Measurements from ENCODE around the gene IMPDH2. TPM values are rescaled to one million over a fixed set of nuclear protein-coding genes. Genes with fewer than 3 reads are reported as not detected.

Gene IMPDH2
- total and polyA plus RNA-seq, 10 of the 15 experiments (the other 5 are each of a cell fraction or from before 2014, with no cell fraction given), result 190 to 424 (median 345) TPM

DNA sequence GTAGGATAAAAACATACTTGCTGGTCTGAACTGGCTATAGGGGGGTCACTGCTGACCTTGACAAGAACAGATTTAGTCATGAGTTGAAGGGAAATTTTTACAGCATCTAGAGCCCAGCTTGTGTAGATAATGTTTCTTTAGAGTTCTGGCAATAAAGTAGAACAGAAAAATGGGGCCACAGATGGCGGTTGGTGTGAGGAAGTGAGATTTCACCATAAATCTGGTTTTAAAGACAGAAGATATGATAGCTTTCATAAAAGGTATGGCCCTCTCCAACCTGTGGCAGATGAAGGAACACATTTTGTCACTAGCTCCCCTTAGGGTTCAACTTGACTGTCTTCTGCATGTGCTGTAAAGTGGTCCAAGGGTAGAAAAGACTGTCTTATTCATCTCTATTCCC is 24.3 kb upstream of the IMPDH2 start:
- ChIA-PET POLR2A (no interaction called here), SMC1A (ENCODE audit: uncharacterized antibody, unreplicated experiment) (interaction anchor here (1.0 kb wide), 1 partner anchor 12 kb away, joined by 3 read pairs; no protein-coding TSS in a partner anchor), RAD21 (ENCODE audit: unreplicated experiment) (interaction anchor here (0.8 kb wide), 1 partner anchor 64 kb away, joined by 4 read pairs; no protein-coding TSS in a partner anchor), CTCF (interaction anchor here (1.0 kb wide), 1 partner anchor 66 kb away, joined by 3 read pairs; no protein-coding TSS in a partner anchor)
- in situ Hi-C loops (cut with MboI) (no loop called here), intact Hi-C loops (cut with micrococcal nuclease; ENCODE audit: unreplicated experiment) (no loop called here)
- Histone ChIP-seq H3K9me3 (replicated peaks; ENCODE audit: control insufficient read depth, insufficient read depth, low read length) (no peaks in the 10 kb centered on the region), H2AFZ (ENCODE audit: control insufficient read depth, low read depth, low read length) (no peak overlapping the region), H4K20me1 (ENCODE audit: control insufficient read depth, insufficient read depth) (no peaks in the 10 kb centered on the region), H3K4me2 (ENCODE audit: control insufficient read depth, insufficient read depth) (no peak overlapping the region), H3K9ac (ENCODE audit: control insufficient read depth, insufficient read depth, low read length) (no peak overlapping the region), H3K36me3 (ENCODE audit: control insufficient read depth in 2 of 2, insufficient read depth in 2 of 2, low read length in 1 of 2) (peaks cover 15 to 24% of the 10 kb centered on the region in 2 experiments), H3K27me3 (replicated peaks in 1 of 2; ENCODE audit: control insufficient read depth in 2 of 2, insufficient read depth in 2 of 2, low read length in 1 of 2) (no peaks in the 10 kb centered on the region), H3K4me3 (no peak overlapping the region), H3K79me2 (ENCODE audit: control insufficient read depth, insufficient read depth, low read length) (no peaks in the 10 kb centered on the region), H3K27ac (ENCODE audit: control insufficient read depth, insufficient read depth) (no peak overlapping the region), H3K4me1 (ENCODE audit: control insufficient read depth, insufficient read depth, low read length) (no peaks in the 10 kb centered on the region)
- ATAC-seq, result no peak
- no peak for FAIRE-seq
- no peak for DNase-seq (ENCODE audit: low read depth, low spot score)
- BruUV-seq (replicated peaks), result TSS peak; percentile 61
- peak; percentile 58; the same call in 1 of the 2 replicates for TF ChIP-seq SPI1 (IDR thresholded peaks at IDR 0.05; ENCODE audit: borderline replicate concordance, insufficient read depth, low read depth, low read length)
- TF ChIP-seq CBX5 (IDR thresholded peaks at IDR 0.05; ENCODE audit: low read depth), result no peak
- WGBS (ENCODE audit: insufficient coverage, insufficient replicate concordance, low lambda C conversion rate, missing lambda C conversion rate), result 89% methylated on average over 1 of the region's 1 CpG

DNA sequence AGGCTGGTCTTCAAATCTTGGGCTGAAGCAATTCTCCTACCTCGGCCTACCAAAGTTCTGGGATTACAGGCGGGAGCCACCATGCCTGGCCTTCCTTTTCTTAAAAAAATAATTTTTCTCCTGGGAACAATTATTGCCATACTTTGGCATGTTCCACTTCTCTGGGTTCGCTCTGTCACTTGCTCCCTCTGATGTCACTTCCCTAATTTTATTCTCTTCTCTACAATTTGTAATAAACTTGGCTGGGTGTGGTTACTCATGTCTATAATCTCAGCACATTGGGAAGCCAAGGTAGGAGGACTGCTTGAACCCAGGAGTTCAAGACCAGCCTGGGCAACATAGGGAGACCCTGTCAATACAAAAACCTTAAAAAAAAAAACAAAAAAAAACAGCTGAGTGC is 6.1 kb upstream of the IMPDH2 start:
- Histone ChIP-seq H3K27ac (ENCODE audit: control insufficient read depth, insufficient read depth) (no peak overlapping the region), H2AFZ (ENCODE audit: control insufficient read depth, low read depth, low read length) (no peak overlapping the region), H3K36me3 (ENCODE audit: control insufficient read depth in 2 of 2, insufficient read depth in 2 of 2, low read length in 1 of 2) (peaks cover 18 to 32% of the 10 kb centered on the region in 2 experiments), H3K27me3 (replicated peaks in 1 of 2; ENCODE audit: control insufficient read depth in 2 of 2, insufficient read depth in 2 of 2, low read length in 1 of 2) (no peaks in the 10 kb centered on the region), H3K4me3 (no peak overlapping the region), H4K20me1 (ENCODE audit: control insufficient read depth, insufficient read depth) (no peaks in the 10 kb centered on the region), H3K79me2 (ENCODE audit: control insufficient read depth, insufficient read depth, low read length) (no peaks in the 10 kb centered on the region), H3K9me3 (replicated peaks; ENCODE audit: control insufficient read depth, insufficient read depth, low read length) (no peaks in the 10 kb centered on the region), H3K4me2 (ENCODE audit: control insufficient read depth, insufficient read depth) (no peak overlapping the region), H3K9ac (ENCODE audit: control insufficient read depth, insufficient read depth, low read length) (no peak overlapping the region), H3K4me1 (ENCODE audit: control insufficient read depth, insufficient read depth, low read length) (no peaks in the 10 kb centered on the region)
- ATAC-seq, result no peak
- no TSS peak for BruUV-seq (replicated peaks)
- ChIA-PET SMC1A (ENCODE audit: uncharacterized antibody, unreplicated experiment) (no interaction called here), CTCF (interaction anchor here (1.1 to 2.0 kb wide), 2 partner anchors 13 to 28 kb away, joined by 3 to 7 read pairs; partner anchors contain the start of genes NDUFAF3 and WDR6), RAD21 (ENCODE audit: unreplicated experiment) (no interaction called here), POLR2A (no interaction called here)
- no peak for TF ChIP-seq ZNF622 (IDR thresholded peaks at IDR 0.05)
- TF ChIP-seq EED (IDR thresholded peaks at IDR 0.05; ENCODE audit: low read depth), result no peak
- no peak for TF ChIP-seq SRF (IDR thresholded peaks at IDR 0.05; ENCODE audit: low read depth in 2 of 2, low read length in 2 of 2)
- no peak for TF ChIP-seq NR2F1 (conservative IDR thresholded peaks at IDR 0.05)
- TF ChIP-seq, protein P1, sequence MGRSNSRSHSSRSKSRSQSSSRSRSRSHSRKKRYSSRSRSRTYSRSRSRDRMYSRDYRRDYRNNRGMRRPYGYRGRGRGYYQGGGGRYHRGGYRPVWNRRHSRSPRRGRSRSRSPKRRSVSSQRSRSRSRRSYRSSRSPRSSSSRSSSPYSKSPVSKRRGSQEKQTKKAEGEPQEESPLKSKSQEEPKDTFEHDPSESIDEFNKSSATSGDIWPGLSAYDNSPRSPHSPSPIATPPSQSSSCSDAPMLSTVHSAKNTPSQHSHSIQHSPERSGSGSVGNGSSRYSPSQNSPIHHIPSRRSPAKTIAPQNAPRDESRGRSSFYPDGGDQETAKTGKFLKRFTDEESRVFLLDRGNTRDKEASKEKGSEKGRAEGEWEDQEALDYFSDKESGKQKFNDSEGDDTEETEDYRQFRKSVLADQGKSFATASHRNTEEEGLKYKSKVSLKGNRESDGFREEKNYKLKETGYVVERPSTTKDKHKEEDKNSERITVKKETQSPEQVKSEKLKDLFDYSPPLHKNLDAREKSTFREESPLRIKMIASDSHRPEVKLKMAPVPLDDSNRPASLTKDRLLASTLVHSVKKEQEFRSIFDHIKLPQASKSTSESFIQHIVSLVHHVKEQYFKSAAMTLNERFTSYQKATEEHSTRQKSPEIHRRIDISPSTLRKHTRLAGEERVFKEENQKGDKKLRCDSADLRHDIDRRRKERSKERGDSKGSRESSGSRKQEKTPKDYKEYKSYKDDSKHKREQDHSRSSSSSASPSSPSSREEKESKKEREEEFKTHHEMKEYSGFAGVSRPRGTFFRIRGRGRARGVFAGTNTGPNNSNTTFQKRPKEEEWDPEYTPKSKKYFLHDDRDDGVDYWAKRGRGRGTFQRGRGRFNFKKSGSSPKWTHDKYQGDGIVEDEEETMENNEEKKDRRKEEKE (IDR thresholded peaks at IDR 0.05), result no peak
- TF ChIP-seq BACH1 (IDR thresholded peaks at IDR 0.05; ENCODE audit: borderline replicate concordance), result no peak
- TF ChIP-seq, protein P2, sequence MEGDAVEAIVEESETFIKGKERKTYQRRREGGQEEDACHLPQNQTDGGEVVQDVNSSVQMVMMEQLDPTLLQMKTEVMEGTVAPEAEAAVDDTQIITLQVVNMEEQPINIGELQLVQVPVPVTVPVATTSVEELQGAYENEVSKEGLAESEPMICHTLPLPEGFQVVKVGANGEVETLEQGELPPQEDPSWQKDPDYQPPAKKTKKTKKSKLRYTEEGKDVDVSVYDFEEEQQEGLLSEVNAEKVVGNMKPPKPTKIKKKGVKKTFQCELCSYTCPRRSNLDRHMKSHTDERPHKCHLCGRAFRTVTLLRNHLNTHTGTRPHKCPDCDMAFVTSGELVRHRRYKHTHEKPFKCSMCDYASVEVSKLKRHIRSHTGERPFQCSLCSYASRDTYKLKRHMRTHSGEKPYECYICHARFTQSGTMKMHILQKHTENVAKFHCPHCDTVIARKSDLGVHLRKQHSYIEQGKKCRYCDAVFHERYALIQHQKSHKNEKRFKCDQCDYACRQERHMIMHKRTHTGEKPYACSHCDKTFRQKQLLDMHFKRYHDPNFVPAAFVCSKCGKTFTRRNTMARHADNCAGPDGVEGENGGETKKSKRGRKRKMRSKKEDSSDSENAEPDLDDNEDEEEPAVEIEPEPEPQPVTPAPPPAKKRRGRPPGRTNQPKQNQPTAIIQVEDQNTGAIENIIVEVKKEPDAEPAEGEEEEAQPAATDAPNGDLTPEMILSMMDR (IDR thresholded peaks at IDR 0.05 in 2 of 3, conservative IDR thresholded peaks at IDR 0.05 in 1 of 3; ENCODE audit: control insufficient read depth in 2 of 3, extremely low read depth in 1 of 3, insufficient read depth in 1 of 3, low read depth in 3 of 3, low read length in 3 of 3), result no peak
- DNase-seq (ENCODE audit: low read depth, low spot score), result no peak
- FAIRE-seq, result no peak
- intact Hi-C loops (cut with micrococcal nuclease; ENCODE audit: unreplicated experiment) (no loop called here), in situ Hi-C loops (cut with MboI) (no loop called here)
- 100% methylated on average over 3 of the region's 3 CpGs for WGBS (ENCODE audit: insufficient coverage, insufficient replicate concordance, low lambda C conversion rate, missing lambda C conversion rate)

Data from GM12878 (cell line).